Stomach (tissue), 4 donors: Measurements from ENCODE around the gene PIP5K1B.

Experiments
- EP300 ChIP-seq: sonication (generic); formaldehyde crosslinking; IDR thresholded peaks from one replicate; pipeline ENCODE4 v1.6.1; 2017; ENCODE audit warnings: antibody characterized with exemption
- POLR2A ChIP-seq, 4 donors: fragments of 450-650 bp; IDR thresholded peaks; one replicate each; pipeline ENCODE4 v1.6.1; 2016; ENCODE audit warnings: antibody characterized with exemption in 4 of 4, control low read depth in 2 of 4, mild to moderate bottlenecking in 1 of 4, moderate library complexity in 1 of 4
- POLR2AphosphoS5 ChIP-seq, 3 donors: sonication (generic); formaldehyde crosslinking; IDR thresholded peaks; one replicate each; pipeline ENCODE4 v1.6.1; 2016; ENCODE audit warnings: antibody characterized with exemption in 3 of 3
- TF ChIP-seq, protein P1 (sequence below), 7 experiments: fragments of 450-650 bp in 4 of 7; fragments of 200-600 bp in 3 of 7; sonication (generic) in 3 of 7; IDR thresholded peaks; one replicate each; pipeline ENCODE4 v1.5.1; 2016 to 2019; ENCODE audit warnings: antibody characterized with exemption in 7 of 7, control low read depth in 2 of 7, mild to moderate bottlenecking in 1 of 7

DNA sequence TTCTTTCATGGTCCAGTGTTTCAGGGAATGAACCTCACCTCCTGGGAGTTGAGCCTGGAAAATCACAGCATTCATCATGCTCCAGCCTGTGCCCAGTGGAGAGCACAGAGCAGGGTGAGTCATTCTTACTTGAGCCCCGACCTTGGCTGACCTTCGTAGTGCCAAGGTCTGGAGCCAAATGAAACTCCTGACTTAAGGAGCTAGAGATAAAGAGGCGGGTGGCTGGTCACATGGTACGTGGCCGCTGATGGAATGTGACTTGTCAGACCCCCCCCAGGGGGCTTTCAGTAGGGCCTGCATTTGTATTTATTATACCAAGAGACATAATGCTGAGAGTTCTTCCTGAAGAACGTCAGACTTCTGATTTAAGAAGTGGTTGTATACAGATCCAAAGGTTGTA lies 15.0 kb upstream of the PIP5K1B start:
- TF ChIP-seq POLR2AphosphoS5 (IDR thresholded peaks at IDR 0.05): peak; percentile 15 to 78 (median 61)
- TF ChIP-seq POLR2A (IDR thresholded peaks at IDR 0.05): no peak
- TF ChIP-seq, protein P1, sequence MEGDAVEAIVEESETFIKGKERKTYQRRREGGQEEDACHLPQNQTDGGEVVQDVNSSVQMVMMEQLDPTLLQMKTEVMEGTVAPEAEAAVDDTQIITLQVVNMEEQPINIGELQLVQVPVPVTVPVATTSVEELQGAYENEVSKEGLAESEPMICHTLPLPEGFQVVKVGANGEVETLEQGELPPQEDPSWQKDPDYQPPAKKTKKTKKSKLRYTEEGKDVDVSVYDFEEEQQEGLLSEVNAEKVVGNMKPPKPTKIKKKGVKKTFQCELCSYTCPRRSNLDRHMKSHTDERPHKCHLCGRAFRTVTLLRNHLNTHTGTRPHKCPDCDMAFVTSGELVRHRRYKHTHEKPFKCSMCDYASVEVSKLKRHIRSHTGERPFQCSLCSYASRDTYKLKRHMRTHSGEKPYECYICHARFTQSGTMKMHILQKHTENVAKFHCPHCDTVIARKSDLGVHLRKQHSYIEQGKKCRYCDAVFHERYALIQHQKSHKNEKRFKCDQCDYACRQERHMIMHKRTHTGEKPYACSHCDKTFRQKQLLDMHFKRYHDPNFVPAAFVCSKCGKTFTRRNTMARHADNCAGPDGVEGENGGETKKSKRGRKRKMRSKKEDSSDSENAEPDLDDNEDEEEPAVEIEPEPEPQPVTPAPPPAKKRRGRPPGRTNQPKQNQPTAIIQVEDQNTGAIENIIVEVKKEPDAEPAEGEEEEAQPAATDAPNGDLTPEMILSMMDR (IDR thresholded peaks at IDR 0.05): no peak
- no peak for TF ChIP-seq EP300
